GM12874 (cell line): ENCODE data around the gene TMIE.

Source experiments
- CTCF ChIP-seq: IDR thresholded peaks from 2 replicates; pipeline ENCODE4 v1.5.1; 2011; ENCODE audit warnings: low read depth, mild to moderate bottlenecking, control low read depth, low read length, moderate library complexity; ENCODE audit not compliant: insufficient read depth

Gene TMIE

GRCh38 chr3:46675843-46676567, 25.2 kb upstream of the TMIE start:
- no peak for TF ChIP-seq CTCF

GRCh38 chr3:46676601-46677410, 24.4 kb upstream of the TMIE start:
- no peak for TF ChIP-seq CTCF

GRCh38 chr3:46677411-46677726, 23.8 kb upstream of the TMIE start:
- no peak for TF ChIP-seq CTCF

GRCh38 chr3:46678280-46678679, 22.9 kb upstream of the TMIE start:
- no peak for TF ChIP-seq CTCF

- no peak for TF ChIP-seq CTCF
Measured at GRCh38 chr3:46679681-46680080, 21.5 kb upstream of the TMIE start.

GRCh38 chr3:46680298-46680826, 20.8 kb upstream of the TMIE start:
- no peak for TF ChIP-seq CTCF

GRCh38 chr3:46681387-46681786, 19.8 kb upstream of the TMIE start:
- no peak for TF ChIP-seq CTCF
